CMK (cell line): Measurements from ENCODE around the gene SLC6A12.

Experiments used
- DNase-seq: peaks from one replicate; pipeline ENCODE4 v3.0.0-alpha.2; 2010; ENCODE audit warnings: low read depth

SLC6A12 gene

GRCh38 chr12:234891-235415 lies 21.0 kb upstream of the SLC6A12 start:
- DNase-seq = no peak

DNA sequence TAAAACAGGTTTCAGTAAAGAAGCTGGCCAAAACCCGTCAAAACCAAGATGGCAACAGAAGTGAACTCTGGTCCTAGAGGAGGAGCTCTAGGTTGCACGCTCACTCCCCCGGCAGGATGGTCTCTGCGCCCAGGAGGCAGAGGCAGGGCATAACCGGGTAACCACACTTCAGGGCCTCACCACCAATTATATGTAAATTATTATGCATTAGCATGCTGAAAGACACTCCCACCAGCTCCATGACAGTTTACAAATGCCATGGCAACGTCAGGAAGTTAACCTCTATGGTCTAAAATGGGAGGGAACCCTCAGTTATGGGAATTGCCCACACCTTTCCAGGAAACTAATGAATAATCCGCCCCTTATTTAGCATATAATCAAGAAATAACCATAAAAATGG lies 20.1 kb upstream of the SLC6A12 start:
- no peak for DNase-seq

GRCh38 chr12:233615-233968 lies 19.6 kb upstream of the SLC6A12 start:
- no peak for DNase-seq

DNA sequence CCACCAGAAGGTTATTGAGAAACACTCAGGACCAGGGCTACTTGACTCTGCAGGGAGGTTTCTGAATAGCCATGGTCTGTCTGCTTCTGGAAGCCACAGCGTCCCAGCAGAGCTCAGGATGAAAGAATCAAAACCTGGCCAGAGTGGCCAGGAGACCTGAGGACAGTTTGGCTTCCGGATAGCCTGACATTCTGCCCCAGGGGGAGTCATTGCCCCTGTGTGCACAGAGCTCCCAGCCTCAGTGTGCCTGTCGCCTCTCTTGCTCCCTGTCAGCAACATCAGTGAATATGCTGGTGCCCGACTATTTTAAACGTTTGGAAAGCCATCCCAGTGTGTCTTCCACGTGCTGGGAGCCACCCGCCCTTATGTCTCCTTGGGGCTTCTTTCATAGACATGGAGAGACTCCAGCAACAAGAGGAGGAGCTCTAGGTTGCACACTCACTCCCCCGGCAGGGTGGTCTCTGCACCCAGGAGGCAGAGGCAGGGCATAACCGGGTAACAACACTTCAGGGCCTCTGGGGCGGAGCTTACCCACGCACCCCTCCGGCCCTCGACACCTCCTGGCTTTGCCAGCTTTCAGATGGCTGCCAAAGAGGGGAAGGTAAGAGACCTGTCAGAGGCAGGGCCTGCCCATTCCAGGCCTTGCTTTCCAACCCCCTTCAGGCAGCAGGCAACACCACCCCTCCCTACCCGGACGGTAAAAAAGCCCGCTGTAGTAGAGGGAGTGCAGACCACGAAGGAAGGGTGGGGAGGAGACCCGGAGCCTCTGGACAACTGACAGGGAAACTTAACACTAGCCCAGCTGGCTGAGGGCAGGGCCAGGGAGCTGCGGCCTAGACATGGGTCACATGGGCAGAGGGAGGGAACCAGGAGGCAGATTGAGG lies 19.0 kb upstream of the SLC6A12 start:
- DNase-seq = peak; percentile 36

- no peak for DNase-seq
Measured at GRCh38 chr12:230925-231671, 17.1 kb upstream of the SLC6A12 start.

- no peak for DNase-seq
Measured at GRCh38 chr12:229441-230191, 15.7 kb upstream of the SLC6A12 start.

DNA sequence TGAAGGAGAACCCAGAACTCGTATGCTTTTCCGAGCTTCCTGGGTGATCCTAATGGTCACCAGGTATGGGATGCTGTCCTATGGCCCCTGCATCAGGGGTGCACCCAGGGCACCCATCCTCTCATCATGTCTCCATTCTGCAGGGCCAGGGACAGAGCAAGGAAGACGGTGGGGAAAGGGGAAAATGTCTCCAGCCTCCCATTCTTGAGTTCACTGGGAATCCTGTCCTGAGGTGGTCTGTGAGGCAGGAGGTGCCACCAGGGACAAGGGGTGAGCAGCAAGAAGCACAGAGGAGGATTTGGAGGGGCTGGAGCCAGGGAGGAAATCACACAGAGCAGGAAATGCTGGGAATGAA lies 14.9 kb upstream of the SLC6A12 start:
- no peak for DNase-seq

GRCh38 chr12:227923-228845 lies 14.2 kb upstream of the SLC6A12 start:
- no peak for DNase-seq

DNA sequence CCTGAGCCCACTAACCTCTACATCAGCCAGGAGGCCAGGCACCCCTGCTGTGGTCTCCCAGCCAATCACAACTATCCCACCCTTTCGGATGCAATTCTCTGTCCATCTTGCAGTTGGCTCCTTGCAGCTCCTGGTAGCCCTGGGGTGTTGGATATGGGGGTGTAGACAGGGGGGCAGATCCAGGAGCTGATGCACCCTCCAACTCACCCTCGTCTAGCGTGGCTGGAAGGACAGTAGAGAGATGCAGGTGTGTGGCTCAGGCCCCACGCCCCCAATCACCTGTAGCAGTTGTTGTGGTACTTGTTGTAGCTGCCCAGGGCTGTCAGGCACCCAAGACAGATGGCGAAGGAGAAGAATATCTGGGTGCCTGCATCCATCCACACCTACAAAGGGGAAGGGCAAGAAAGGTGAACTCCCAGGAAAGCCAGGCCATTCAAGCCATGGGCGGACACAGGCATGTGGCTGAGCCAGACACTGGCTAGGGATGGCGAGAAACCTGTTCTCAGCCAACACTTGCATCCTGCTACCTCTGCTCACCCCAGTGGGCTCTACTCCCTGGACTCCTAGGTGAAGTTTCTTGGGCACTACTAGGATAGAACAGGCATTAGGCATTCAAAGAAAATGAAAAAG lies 13.4 kb upstream of the SLC6A12 start:
- DNase-seq = no peak

- no peak for DNase-seq
Measured at GRCh38 chr12:226401-226800, 12.4 kb upstream of the SLC6A12 start.

- no peak for DNase-seq
Measured at GRCh38 chr12:225012-225411, 11.1 kb upstream of the SLC6A12 start.

GRCh38 chr12:224330-224729 lies 10.4 kb upstream of the SLC6A12 start:
- no peak for DNase-seq

- DNase-seq = no peak
Measured at GRCh38 chr12:223841-224240, 9.9 kb upstream of the SLC6A12 start.

DNA sequence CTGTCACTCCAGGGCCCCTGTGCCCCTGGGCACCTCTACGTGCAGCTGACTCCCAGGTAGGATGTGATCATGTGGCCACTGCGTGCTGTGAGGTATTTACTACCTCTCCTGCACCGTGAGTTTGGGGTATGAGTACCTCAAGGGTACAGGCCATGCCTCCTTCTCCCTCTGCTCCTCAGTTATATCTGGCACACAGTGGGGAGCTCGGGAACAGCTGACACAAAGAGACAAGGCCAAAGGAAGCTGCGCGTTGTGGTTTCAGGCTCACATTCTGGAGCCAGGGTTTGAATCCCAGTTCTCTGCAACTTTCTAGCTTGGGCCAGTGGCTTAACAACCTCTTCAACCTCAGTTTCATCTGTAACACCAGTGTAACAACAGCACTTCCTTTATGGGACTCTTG lies 7.8 kb upstream of the SLC6A12 start:
- no peak for DNase-seq

- DNase-seq = no peak
Measured at GRCh38 chr12:220946-221550, 7.1 kb upstream of the SLC6A12 start.

- DNase-seq = no peak
Measured at GRCh38 chr12:220491-220890, 6.5 kb upstream of the SLC6A12 start.

DNA sequence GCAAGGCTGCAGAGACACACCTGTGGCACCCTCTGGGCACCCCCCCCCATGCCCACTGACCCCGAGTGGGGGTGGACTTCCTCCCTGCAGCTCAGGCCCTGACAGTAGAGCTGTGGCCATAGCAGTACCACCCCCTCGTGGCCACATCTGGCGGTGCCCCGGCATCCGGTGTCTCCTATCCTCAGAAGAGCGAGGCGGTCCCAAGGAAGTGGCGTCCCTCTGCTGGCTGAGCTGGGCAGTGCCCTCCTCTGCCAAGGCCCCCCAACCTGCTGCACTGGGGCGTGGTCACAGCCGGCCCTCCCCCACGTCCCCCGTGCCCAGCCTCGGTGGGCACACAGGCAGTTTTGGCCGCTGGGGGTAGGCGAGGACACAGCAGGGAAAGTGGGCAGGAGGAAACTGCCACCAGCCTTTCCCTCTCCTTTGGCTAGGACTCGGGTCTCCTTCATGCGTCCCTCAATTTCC lies 6.0 kb upstream of the SLC6A12 start:
- peak; percentile 69 for DNase-seq

GRCh38 chr12:218728-219590 lies 5.0 kb upstream of the SLC6A12 start:
- no peak for DNase-seq

GRCh38 chr12:218221-218620 lies 4.3 kb upstream of the SLC6A12 start:
- DNase-seq = no peak
